ENCODE measurements around the gene TAF5L. TPM values are rescaled to one million over a fixed set of nuclear protein-coding genes. Genes with fewer than 3 reads are reported as not detected.

The TAF5L gene
- total and polyA plus RNA-seq, 2 experiments from 2014 or later, result 5.6 to 17.6 TPM

DNA sequence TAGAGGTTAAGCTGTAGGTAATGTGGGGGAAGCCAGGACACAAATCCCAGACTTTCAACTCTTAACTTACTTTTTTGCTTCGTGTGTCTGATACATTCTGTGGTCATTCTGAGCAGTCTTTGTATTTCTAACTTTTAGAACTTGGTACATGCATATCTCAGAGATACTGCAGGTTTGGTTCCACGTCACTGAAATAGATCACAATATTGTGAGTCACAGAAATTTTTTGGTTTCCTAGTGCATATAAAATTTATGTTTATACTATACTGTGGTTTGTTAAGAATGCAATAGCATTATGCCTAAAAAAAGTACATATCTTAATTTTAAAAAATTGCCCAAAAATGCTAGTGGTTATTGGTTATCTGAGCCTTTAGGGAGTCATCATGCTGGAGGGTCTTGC, 3.3 kb upstream of the TAF5L start:
- H3F3A ChIP-seq (replicated peaks; ENCODE audit: low read depth), result 0 out of 2 replicates have a peak, but pooled peaks cover 8% of the 10 kb centered on the region
- Mint-ChIP-seq H3K4me1 (peaks cover 12% of the 10 kb centered on the region), H3K27ac (no peak overlapping the region), H3K9me3 (no peaks in the 10 kb centered on the region), H3K36me3 (ENCODE audit: low read depth) (peaks cover 43% of the 10 kb centered on the region), H3K4me3 (no peak overlapping the region), H3K27me3 (ENCODE audit: insufficient read depth, low read depth, poor library complexity) (peaks cover 14% of the 10 kb centered on the region)
- H4K20me1 ChIP-seq (replicated peaks; ENCODE audit: insufficient read depth), result peaks cover 46% of the 10 kb centered on the region
- H3K36me3 ChIP-seq (ENCODE audit: insufficient read depth), result peaks cover 4% of the 10 kb centered on the region; the same call in 1 of the 2 replicates
- no peak overlapping the region for H3K4me2 ChIP-seq
- H3K9me2 ChIP-seq (ENCODE audit: insufficient read depth), result no peaks in the 10 kb centered on the region
- no peaks in the 10 kb centered on the region for H3K27me3 ChIP-seq (ENCODE audit: insufficient read depth)
- H3K27ac ChIP-seq (ENCODE audit: low read depth), result no peak overlapping the region
- no peak for TF ChIP-seq POLR2AphosphoS5 (IDR thresholded peaks at IDR 0.05; ENCODE audit: low read depth)
- TF ChIP-seq JUNB (IDR thresholded peaks at IDR 0.05; ENCODE audit: unreplicated experiment), result no peak
- no peak for TF ChIP-seq REST (IDR thresholded peaks at IDR 0.05; ENCODE audit: unreplicated experiment)
- TF ChIP-seq ZNF331 (CRISPR knock-in tag; IDR thresholded peaks at IDR 0.05; ENCODE audit: low read depth), result no peak
- TF ChIP-seq, protein P1, sequence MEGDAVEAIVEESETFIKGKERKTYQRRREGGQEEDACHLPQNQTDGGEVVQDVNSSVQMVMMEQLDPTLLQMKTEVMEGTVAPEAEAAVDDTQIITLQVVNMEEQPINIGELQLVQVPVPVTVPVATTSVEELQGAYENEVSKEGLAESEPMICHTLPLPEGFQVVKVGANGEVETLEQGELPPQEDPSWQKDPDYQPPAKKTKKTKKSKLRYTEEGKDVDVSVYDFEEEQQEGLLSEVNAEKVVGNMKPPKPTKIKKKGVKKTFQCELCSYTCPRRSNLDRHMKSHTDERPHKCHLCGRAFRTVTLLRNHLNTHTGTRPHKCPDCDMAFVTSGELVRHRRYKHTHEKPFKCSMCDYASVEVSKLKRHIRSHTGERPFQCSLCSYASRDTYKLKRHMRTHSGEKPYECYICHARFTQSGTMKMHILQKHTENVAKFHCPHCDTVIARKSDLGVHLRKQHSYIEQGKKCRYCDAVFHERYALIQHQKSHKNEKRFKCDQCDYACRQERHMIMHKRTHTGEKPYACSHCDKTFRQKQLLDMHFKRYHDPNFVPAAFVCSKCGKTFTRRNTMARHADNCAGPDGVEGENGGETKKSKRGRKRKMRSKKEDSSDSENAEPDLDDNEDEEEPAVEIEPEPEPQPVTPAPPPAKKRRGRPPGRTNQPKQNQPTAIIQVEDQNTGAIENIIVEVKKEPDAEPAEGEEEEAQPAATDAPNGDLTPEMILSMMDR (conservative IDR thresholded peaks at IDR 0.05; ENCODE audit: low read depth in 2 of 2), result no peak
- TF ChIP-seq NANOG (IDR thresholded peaks at IDR 0.05; ENCODE audit: borderline replicate concordance), result no peak
- TF ChIP-seq EZH2 (IDR thresholded peaks at IDR 0.05; ENCODE audit: low read depth, unreplicated experiment), result no peak
- TF ChIP-seq, protein P2, sequence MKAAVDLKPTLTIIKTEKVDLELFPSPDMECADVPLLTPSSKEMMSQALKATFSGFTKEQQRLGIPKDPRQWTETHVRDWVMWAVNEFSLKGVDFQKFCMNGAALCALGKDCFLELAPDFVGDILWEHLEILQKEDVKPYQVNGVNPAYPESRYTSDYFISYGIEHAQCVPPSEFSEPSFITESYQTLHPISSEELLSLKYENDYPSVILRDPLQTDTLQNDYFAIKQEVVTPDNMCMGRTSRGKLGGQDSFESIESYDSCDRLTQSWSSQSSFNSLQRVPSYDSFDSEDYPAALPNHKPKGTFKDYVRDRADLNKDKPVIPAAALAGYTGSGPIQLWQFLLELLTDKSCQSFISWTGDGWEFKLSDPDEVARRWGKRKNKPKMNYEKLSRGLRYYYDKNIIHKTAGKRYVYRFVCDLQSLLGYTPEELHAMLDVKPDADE (IDR thresholded peaks at IDR 0.05), result no peak
- TF ChIP-seq STAT1 (IDR thresholded peaks at IDR 0.05; ENCODE audit: unreplicated experiment), result no peak
- no peak for TF ChIP-seq EZH2phosphoT487 (IDR thresholded peaks at IDR 0.05; ENCODE audit: unreplicated experiment)
- no peak for TF ChIP-seq CREB1 (CRISPR knock-in tag; IDR thresholded peaks at IDR 0.05; ENCODE audit: low read depth)
- TF ChIP-seq, protein P3, sequence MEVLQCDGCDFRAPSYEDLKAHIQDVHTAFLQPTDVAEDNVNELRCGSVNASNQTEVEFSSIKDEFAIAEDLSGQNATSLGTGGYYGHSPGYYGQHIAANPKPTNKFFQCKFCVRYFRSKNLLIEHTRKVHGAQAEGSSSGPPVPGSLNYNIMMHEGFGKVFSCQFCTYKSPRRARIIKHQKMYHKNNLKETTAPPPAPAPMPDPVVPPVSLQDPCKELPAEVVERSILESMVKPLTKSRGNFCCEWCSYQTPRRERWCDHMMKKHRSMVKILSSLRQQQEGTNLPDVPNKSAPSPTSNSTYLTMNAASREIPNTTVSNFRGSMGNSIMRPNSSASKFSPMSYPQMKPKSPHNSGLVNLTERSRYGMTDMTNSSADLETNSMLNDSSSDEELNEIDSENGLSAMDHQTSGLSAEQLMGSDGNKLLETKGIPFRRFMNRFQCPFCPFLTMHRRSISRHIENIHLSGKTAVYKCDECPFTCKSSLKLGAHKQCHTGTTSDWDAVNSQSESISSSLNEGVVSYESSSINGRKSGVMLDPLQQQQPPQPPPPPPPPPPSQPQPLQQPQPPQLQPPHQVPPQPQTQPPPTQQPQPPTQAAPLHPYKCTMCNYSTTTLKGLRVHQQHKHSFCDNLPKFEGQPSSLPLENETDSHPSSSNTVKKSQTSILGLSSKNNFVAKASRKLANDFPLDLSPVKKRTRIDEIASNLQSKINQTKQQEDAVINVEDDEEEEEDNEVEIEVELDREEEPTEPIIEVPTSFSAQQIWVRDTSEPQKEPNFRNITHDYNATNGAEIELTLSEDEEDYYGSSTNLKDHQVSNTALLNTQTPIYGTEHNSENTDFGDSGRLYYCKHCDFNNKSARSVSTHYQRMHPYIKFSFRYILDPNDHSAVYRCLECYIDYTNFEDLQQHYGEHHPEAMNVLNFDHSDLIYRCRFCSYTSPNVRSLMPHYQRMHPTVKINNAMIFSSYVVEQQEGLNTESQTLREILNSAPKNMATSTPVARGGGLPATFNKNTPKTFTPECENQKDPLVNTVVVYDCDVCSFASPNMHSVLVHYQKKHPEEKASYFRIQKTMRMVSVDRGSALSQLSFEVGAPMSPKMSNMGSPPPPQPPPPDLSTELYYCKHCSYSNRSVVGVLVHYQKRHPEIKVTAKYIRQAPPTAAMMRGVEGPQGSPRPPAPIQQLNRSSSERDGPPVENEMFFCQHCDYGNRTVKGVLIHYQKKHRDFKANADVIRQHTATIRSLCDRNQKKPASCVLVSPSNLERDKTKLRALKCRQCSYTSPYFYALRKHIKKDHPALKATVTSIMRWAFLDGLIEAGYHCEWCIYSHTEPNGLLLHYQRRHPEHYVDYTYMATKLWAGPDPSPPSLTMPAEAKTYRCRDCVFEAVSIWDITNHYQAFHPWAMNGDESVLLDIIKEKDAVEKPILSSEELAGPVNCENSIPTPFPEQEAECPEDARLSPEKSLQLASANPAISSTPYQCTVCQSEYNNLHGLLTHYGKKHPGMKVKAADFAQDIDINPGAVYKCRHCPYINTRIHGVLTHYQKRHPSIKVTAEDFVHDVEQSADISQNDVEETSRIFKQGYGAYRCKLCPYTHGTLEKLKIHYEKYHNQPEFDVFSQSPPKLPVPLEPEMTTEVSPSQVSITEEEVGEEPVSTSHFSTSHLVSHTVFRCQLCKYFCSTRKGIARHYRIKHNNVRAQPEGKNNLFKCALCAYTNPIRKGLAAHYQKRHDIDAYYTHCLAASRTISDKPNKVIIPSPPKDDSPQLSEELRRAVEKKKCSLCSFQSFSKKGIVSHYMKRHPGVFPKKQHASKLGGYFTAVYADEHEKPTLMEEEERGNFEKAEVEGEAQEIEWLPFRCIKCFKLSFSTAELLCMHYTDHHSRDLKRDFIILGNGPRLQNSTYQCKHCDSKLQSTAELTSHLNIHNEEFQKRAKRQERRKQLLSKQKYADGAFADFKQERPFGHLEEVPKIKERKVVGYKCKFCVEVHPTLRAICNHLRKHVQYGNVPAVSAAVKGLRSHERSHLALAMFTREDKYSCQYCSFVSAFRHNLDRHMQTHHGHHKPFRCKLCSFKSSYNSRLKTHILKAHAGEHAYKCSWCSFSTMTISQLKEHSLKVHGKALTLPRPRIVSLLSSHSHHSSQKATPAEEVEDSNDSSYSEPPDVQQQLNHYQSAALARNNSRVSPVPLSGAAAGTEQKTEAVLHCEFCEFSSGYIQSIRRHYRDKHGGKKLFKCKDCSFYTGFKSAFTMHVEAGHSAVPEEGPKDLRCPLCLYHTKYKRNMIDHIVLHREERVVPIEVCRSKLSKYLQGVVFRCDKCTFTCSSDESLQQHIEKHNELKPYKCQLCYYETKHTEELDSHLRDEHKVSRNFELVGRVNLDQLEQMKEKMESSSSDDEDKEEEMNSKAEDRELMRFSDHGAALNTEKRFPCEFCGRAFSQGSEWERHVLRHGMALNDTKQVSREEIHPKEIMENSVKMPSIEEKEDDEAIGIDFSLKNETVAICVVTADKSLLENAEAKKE (CRISPR knock-in tag; IDR thresholded peaks at IDR 0.05), result no peak
- TF ChIP-seq ZNF114 (CRISPR knock-in tag; IDR thresholded peaks at IDR 0.05), result no peak
- no peak overlapping the region for H2AFZ ChIP-seq
- H3K79me2 ChIP-seq (replicated peaks; ENCODE audit: insufficient read depth), result peaks cover 90% of the 10 kb centered on the region
- no peak for DNase-seq (ENCODE audit: low spot score)
- H3K4me3 ChIP-seq, result no peak overlapping the region
- H3K4me1 ChIP-seq (ENCODE audit: insufficient read depth), result peaks cover 14% of the 10 kb centered on the region
- no peak for ATAC-seq

All from GM23338 (cell line).